ENCODE data around the gene INVS. TPM values are rescaled to one million over a fixed set of nuclear protein-coding genes. Genes with fewer than 3 reads are reported as not detected.

The INVS gene
- total and polyA plus RNA-seq, 11 donors, result 2.5 to 10.4 (median 7.4) TPM

- Histone ChIP-seq H3K36me3 (no peaks in the 10 kb centered on the region), H3K9me3 (no peaks in the 10 kb centered on the region), H3K4me1 (no peaks in the 10 kb centered on the region), H3K27ac (no peak overlapping the region), H3K4me3 (no peak overlapping the region), H3K27me3 (no peaks in the 10 kb centered on the region)
- intact Hi-C loops (cut with DNase I), result no loop called here
- DNase-seq, result no peak
- whole genome bisulfite sequencing, 4 donors, result 45 to 78% (median 56%) methylated on average over 2 of the region's 2 CpGs
- ATAC-seq, result no peak
- TF ChIP-seq POLR2A (IDR thresholded peaks at IDR 0.05), result no peak
- TF ChIP-seq, protein P1, sequence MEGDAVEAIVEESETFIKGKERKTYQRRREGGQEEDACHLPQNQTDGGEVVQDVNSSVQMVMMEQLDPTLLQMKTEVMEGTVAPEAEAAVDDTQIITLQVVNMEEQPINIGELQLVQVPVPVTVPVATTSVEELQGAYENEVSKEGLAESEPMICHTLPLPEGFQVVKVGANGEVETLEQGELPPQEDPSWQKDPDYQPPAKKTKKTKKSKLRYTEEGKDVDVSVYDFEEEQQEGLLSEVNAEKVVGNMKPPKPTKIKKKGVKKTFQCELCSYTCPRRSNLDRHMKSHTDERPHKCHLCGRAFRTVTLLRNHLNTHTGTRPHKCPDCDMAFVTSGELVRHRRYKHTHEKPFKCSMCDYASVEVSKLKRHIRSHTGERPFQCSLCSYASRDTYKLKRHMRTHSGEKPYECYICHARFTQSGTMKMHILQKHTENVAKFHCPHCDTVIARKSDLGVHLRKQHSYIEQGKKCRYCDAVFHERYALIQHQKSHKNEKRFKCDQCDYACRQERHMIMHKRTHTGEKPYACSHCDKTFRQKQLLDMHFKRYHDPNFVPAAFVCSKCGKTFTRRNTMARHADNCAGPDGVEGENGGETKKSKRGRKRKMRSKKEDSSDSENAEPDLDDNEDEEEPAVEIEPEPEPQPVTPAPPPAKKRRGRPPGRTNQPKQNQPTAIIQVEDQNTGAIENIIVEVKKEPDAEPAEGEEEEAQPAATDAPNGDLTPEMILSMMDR (IDR thresholded peaks at IDR 0.05), result no peak
Measured at GRCh38 chr9:100150214-100150613, 51.2 kb downstream of the INVS start.

DNA sequence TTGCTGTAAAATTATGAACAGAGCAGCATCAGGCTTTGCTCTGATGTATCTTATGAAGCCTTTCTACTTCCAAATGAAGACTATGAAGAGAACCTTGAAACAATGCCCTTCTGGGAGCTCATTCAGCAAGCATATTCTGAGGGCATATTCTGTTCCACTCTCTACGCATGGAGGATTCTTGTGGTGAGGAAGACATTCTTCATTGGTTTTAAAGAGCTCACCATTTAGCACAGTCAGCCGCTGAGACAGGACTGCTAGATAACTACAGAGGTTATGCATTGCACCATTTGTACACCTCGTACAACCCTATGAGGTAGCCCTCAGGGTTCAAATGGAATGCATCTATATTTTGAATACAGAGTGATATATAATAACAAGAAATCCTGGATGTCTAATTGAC is 61.0 kb downstream of the INVS start:
- H3K27me3 ChIP-seq, result no peaks in the 10 kb centered on the region
- TF ChIP-seq POLR2A (IDR thresholded peaks at IDR 0.05), result no peak
- TF ChIP-seq, protein P1 (IDR thresholded peaks at IDR 0.05), result no peak
- no peaks in the 10 kb centered on the region for H3K4me1 ChIP-seq
- ATAC-seq (no peak), DNase-seq (no peak)
- intact Hi-C loops (cut with DNase I), result no loop called here
- H3K36me3 ChIP-seq, result peaks cover 0 to 6% (median 0%) of the 10 kb centered on the region in 9 donors
- no peak overlapping the region for H3K27ac ChIP-seq
- no peak overlapping the region for H3K4me3 ChIP-seq
- WGBS, 4 donors, result 97 to 100% (median 98%) methylated on average over 3 of the region's 3 CpGs
- H3K9me3 ChIP-seq, result no peaks in the 10 kb centered on the region

DNA sequence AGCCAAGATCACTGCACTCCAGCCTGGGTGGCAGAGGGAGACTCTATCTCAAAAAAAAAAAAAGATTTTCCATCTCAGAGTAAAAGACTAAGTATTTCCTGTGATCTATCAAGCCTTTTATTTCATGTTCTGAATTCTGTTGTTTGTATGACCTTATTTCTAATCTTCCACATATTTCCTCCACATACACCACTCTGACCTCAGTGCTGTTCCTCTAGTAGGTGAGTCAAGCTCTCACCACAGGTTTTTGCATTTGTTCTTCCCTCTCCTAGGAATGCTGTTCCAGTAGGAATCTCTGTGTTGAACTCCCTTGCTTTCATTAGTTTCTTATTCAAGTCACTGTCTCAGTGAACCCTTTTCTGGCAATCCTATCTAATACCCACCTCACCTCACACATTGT is 68.1 kb downstream of the INVS start:
- H3K27me3 ChIP-seq, result no peaks in the 10 kb centered on the region
- H3K9me3 ChIP-seq, result no peaks in the 10 kb centered on the region
- ATAC-seq (no peak), DNase-seq (no peak)
- no peaks in the 10 kb centered on the region for H3K36me3 ChIP-seq
- intact Hi-C loops (cut with DNase I), result no loop called here
- no peak overlapping the region for H3K4me3 ChIP-seq
- no peak for TF ChIP-seq POLR2A (IDR thresholded peaks at IDR 0.05)
- TF ChIP-seq, protein P1 (IDR thresholded peaks at IDR 0.05), result no peak
- no peaks in the 10 kb centered on the region for H3K4me1 ChIP-seq
- H3K27ac ChIP-seq, result no peak overlapping the region

DNA sequence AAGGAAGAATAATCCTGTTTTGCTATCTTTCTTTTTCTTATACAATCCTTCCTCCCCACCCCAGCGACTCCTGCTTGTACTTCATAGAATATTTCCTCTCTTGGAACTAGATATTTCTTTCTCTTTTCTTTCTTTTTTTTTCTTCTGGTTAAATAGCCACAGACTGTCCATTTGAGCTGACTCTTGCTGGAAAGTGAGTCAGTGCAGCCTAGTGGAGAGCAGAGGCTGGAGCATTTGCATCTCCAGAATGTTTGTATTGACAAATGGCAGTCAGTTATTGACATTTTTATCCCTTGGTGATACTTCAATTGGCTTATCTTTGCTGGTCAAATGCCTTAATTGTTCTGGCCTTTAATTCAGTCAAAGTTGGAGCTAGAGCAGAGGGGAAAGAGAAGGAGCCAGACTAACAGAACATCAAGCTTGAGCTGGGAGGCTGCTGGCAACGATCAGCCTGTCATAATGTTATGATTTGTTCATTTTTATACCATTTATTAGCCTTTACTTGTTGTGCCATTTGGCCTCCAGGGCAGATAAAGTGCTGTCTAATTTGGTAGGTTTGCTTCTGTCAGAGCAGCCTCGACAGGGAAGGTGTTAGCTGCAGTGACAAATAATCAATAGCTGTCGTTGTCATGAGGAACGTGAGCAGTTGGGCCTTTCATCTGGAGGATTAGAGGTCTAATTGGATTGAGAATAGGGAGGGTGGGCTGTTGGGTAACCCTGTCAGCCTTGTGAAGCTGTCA is 69.0 kb downstream of the INVS start:
- H3K4me3 ChIP-seq, result no peak overlapping the region
- TF ChIP-seq, protein P1 (IDR thresholded peaks at IDR 0.05), result no peak
- no peak for TF ChIP-seq POLR2A (IDR thresholded peaks at IDR 0.05)
- peaks cover 0 to 3% (median 0%) of the 10 kb centered on the region in 12 donors for H3K9me3 ChIP-seq
- peaks cover 0 to 6% (median 0%) of the 10 kb centered on the region in 9 donors for H3K36me3 ChIP-seq
- DNase-seq, result no peak
- H3K27ac ChIP-seq, result no peak overlapping the region
- H3K4me1 ChIP-seq, result no peaks in the 10 kb centered on the region
- no peaks in the 10 kb centered on the region for H3K27me3 ChIP-seq
- WGBS, 4 donors, result 62 to 72% (median 70%) methylated on average over 5 of the region's 5 CpGs
- no peak for ATAC-seq
- intact Hi-C loops (cut with DNase I), result no loop called here

Data from heart left ventricle (tissue), 16 donors.